Ishikawa (cell line): ENCODE data around the gene HES6.

Source experiments
- CEBPB ChIP-seq: IDR thresholded peaks from 2 replicates; pipeline ENCODE4 v1.6.1; 2012
- CREB1 ChIP-seq: IDR thresholded peaks from 2 replicates; pipeline ENCODE4 v1.6.1; 2012; ENCODE audit warnings: low read depth
- EP300 ChIP-seq: IDR thresholded peaks from 2 replicates; pipeline ENCODE4 v1.6.1; 2012; ENCODE audit warnings: borderline replicate concordance
- FOXM1 ChIP-seq: IDR thresholded peaks from 2 replicates; pipeline ENCODE4 v1.6.1; 2012; ENCODE audit warnings: low read depth, borderline replicate concordance
- RAD21 ChIP-seq: IDR thresholded peaks from 2 replicates; pipeline ENCODE4 v1.6.1; 2012; ENCODE audit warnings: low read depth
- REST ChIP-seq: IDR thresholded peaks from 2 replicates; pipeline ENCODE4 v1.6.1; 2012; ENCODE audit warnings: low read depth, mild to moderate bottlenecking
- TAF1 ChIP-seq: IDR thresholded peaks from 2 replicates; pipeline ENCODE4 v1.6.1; 2012; ENCODE audit warnings: low read depth, mild to moderate bottlenecking
- TCF12 ChIP-seq: IDR thresholded peaks from 2 replicates; pipeline ENCODE4 v1.6.1; 2012; ENCODE audit warnings: low read depth
- TEAD4 ChIP-seq: IDR thresholded peaks from 2 replicates; pipeline ENCODE4 v1.6.1; 2012
- YY1 ChIP-seq: IDR thresholded peaks from 2 replicates; pipeline ENCODE4 v1.6.1; 2012; ENCODE audit warnings: low read depth
- ZBTB7A ChIP-seq: IDR thresholded peaks from 2 replicates; pipeline ENCODE4 v1.6.1; 2012; ENCODE audit warnings: low read depth
- TF ChIP-seq, protein P1 (sequence below): IDR thresholded peaks from 2 replicates; pipeline ENCODE4 v1.6.1; 2012
- TF ChIP-seq, protein P2 (sequence below): IDR thresholded peaks from 2 replicates; pipeline ENCODE4 v1.6.1; 2012

DNA sequence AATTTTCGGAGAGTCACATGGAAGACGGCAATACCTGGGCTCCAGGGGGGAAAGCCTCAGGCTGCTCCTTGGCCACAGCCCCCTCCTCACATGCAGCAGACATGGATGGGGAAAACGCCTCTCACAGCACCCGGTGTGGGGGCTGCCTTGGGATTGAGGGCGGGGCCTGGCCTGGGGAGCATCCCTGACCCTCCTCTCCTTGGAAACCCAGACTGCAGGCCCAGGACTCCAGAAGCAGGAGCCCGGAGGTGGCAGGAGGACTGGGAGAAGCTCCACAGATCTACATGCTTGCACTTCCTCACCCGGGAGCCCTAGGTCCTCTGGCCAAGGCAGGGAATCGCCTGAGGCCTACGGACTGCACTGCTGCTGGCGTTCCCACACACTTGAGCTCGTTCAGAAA is 12.1 kb upstream of the HES6 start:
- TF ChIP-seq CEBPB (no peak), FOXM1 (no peak), EP300 (no peak), TEAD4 (no peak), RAD21 (no peak), ZBTB7A (no peak), CREB1 (no peak), YY1 (no peak), TAF1 (no peak), REST (no peak), TCF12 (no peak)
- TF ChIP-seq, protein P1, sequence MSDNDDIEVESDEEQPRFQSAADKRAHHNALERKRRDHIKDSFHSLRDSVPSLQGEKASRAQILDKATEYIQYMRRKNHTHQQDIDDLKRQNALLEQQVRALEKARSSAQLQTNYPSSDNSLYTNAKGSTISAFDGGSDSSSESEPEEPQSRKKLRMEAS = no peak
- TF ChIP-seq, protein P2, sequence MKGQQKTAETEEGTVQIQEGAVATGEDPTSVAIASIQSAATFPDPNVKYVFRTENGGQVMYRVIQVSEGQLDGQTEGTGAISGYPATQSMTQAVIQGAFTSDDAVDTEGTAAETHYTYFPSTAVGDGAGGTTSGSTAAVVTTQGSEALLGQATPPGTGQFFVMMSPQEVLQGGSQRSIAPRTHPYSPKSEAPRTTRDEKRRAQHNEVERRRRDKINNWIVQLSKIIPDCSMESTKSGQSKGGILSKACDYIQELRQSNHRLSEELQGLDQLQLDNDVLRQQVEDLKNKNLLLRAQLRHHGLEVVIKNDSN = no peak
